ENCODE data around the gene ETNPPL.

Gene ETNPPL

DNA sequence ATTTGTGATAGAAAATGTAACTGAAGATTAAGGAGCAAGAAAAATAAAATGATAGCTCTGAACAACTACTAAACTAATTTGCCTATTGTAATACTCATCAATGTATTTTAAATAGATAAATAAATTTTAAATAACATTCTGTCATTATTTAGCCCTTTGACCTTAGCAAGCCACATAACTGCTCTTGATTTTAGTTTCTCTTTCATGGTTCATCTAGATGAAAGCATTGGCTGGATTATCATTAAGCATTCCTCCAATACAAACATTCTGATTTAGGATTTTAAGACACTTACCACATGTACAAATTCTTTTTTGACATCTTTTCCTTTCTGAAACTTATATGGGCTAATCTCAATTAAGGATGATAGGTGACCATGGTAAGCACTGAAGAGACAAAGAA, 8.5 kb downstream of the ETNPPL start:
- H3K27ac ChIP-seq (ENCODE audit: low read depth, low read length) = no peak overlapping the region
- no peaks in the 10 kb centered on the region for H3K4me1 ChIP-seq (ENCODE audit: insufficient read depth, low read length)
- H3K4me3 ChIP-seq (ENCODE audit: low read depth in 1 of 2, low read length in 2 of 2) = no peak overlapping the region
- peaks cover 0 to 4% of the 10 kb centered on the region in 2 donors for H3K27me3 ChIP-seq (ENCODE audit: control insufficient read depth in 1 of 2, insufficient read depth in 2 of 2, low read length in 2 of 2)
- H3K9me3 ChIP-seq (ENCODE audit: low read length) = no peaks in the 10 kb centered on the region
- H3K36me3 ChIP-seq (ENCODE audit: insufficient read depth, low read length) = no peaks in the 10 kb centered on the region
- H3K9ac ChIP-seq (ENCODE audit: low read length) = no peak overlapping the region

- Histone ChIP-seq H3K27me3 (ENCODE audit: control insufficient read depth in 1 of 2, insufficient read depth in 2 of 2, low read length in 2 of 2) (no peaks in the 10 kb centered on the region), H3K9ac (ENCODE audit: low read length) (no peak overlapping the region), H3K4me1 (ENCODE audit: insufficient read depth, low read length) (no peaks in the 10 kb centered on the region), H3K9me3 (ENCODE audit: low read length) (no peaks in the 10 kb centered on the region), H3K4me3 (ENCODE audit: low read depth in 1 of 2, low read length in 2 of 2) (no peak overlapping the region), H3K27ac (ENCODE audit: low read depth, low read length) (no peak overlapping the region), H3K36me3 (ENCODE audit: insufficient read depth, low read length) (no peaks in the 10 kb centered on the region)
These were observed 11.5 kb downstream of the ETNPPL start for GRCh38 chr4:108751321-108751720.

DNA sequence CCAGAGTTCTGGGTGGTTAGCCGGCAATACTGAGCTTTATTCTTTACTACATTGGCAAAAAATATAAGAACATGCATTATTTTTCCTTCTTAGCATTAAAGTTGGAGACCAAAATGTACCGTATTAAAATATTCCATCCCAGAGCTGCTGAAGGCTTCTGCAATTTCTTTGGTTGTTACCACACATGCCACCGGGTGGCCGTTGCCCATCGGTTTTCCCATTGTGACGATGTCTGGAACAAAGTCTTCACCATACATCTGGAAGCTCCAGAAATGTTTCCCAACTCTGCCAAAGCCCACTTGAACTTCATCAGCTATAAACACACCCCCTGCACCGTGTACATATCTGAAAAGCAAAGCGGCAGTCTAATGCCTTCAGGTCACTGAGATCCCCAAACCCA, 13.7 kb downstream of the ETNPPL start:
- Histone ChIP-seq H3K4me1 (ENCODE audit: insufficient read depth, low read length) (no peaks in the 10 kb centered on the region), H3K27me3 (ENCODE audit: control insufficient read depth in 1 of 2, insufficient read depth in 2 of 2, low read length in 2 of 2) (no peaks in the 10 kb centered on the region), H3K27ac (ENCODE audit: low read depth, low read length) (no peak overlapping the region), H3K9me3 (ENCODE audit: low read length) (no peaks in the 10 kb centered on the region), H3K4me3 (ENCODE audit: low read depth in 1 of 2, low read length in 2 of 2) (no peak overlapping the region), H3K36me3 (ENCODE audit: insufficient read depth, low read length) (no peaks in the 10 kb centered on the region), H3K9ac (ENCODE audit: low read length) (no peak overlapping the region)

DNA sequence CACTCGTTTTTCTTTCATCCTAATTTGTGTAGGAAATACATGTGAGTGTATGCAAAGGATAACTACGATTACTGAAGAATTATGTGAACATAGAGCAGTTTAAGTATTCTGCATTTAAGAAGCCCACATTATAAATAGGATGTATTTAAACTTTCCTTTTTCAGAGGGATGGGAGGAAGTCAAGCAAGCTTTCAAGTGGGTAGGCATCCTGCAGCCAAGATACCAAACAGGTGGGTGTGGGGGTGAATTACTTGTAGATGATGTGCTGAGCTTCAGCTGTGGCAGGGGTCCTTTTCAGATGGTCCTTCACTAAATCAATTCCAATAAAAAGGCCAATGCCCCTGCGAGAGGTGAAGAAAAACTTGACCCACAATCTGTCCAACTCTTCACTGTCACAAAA, 16.3 kb downstream of the ETNPPL start:
- Histone ChIP-seq H3K27me3 (ENCODE audit: control insufficient read depth in 1 of 2, insufficient read depth in 2 of 2, low read length in 2 of 2) (no peaks in the 10 kb centered on the region), H3K36me3 (ENCODE audit: insufficient read depth, low read length) (no peaks in the 10 kb centered on the region), H3K9ac (ENCODE audit: low read length) (no peak overlapping the region), H3K27ac (ENCODE audit: low read depth, low read length) (no peak overlapping the region), H3K4me3 (ENCODE audit: low read depth in 1 of 2, low read length in 2 of 2) (no peak overlapping the region), H3K9me3 (ENCODE audit: low read length) (no peaks in the 10 kb centered on the region), H3K4me1 (ENCODE audit: insufficient read depth, low read length) (no peaks in the 10 kb centered on the region)

GRCh38 chr4:108744307-108744706, 18.5 kb downstream of the ETNPPL start:
- H3K9me3 ChIP-seq (ENCODE audit: low read length) = no peaks in the 10 kb centered on the region
- H3K27ac ChIP-seq (ENCODE audit: low read depth, low read length) = no peak overlapping the region
- no peak overlapping the region for H3K4me3 ChIP-seq (ENCODE audit: low read depth in 1 of 2, low read length in 2 of 2)
- H3K4me1 ChIP-seq (ENCODE audit: insufficient read depth, low read length) = no peaks in the 10 kb centered on the region
- no peaks in the 10 kb centered on the region for H3K27me3 ChIP-seq (ENCODE audit: control insufficient read depth in 1 of 2, insufficient read depth in 2 of 2, low read length in 2 of 2)
- no peak overlapping the region for H3K9ac ChIP-seq (ENCODE audit: low read length)
- H3K36me3 ChIP-seq (ENCODE audit: insufficient read depth, low read length) = no peaks in the 10 kb centered on the region

GRCh38 chr4:108742451-108743420, 20.1 kb downstream of the ETNPPL start:
- Histone ChIP-seq H3K27me3 (ENCODE audit: control insufficient read depth in 1 of 2, insufficient read depth in 2 of 2, low read length in 2 of 2) (no peaks in the 10 kb centered on the region), H3K9ac (ENCODE audit: low read length) (no peak overlapping the region), H3K9me3 (ENCODE audit: low read length) (no peaks in the 10 kb centered on the region), H3K4me1 (ENCODE audit: insufficient read depth, low read length) (no peaks in the 10 kb centered on the region), H3K36me3 (ENCODE audit: insufficient read depth, low read length) (no peaks in the 10 kb centered on the region), H3K27ac (ENCODE audit: low read depth, low read length) (no peak overlapping the region), H3K4me3 (ENCODE audit: low read depth in 1 of 2, low read length in 2 of 2) (no peak overlapping the region)

- Histone ChIP-seq H3K9me3 (ENCODE audit: low read length) (no peaks in the 10 kb centered on the region), H3K27ac (ENCODE audit: low read depth, low read length) (no peak overlapping the region), H3K36me3 (ENCODE audit: insufficient read depth, low read length) (no peaks in the 10 kb centered on the region), H3K4me1 (ENCODE audit: insufficient read depth, low read length) (no peaks in the 10 kb centered on the region), H3K27me3 (ENCODE audit: control insufficient read depth in 1 of 2, insufficient read depth in 2 of 2, low read length in 2 of 2) (no peaks in the 10 kb centered on the region), H3K4me3 (ENCODE audit: low read depth in 1 of 2, low read length in 2 of 2) (no peak overlapping the region), H3K9ac (ENCODE audit: low read length) (no peak overlapping the region)
These were observed 24.7 kb downstream of the ETNPPL start for GRCh38 chr4:108738003-108738706.

- H3K27me3 ChIP-seq (ENCODE audit: control insufficient read depth in 1 of 2, insufficient read depth in 2 of 2, low read length in 2 of 2) = no peaks in the 10 kb centered on the region
- no peak overlapping the region for H3K27ac ChIP-seq (ENCODE audit: low read depth, low read length)
- H3K4me1 ChIP-seq (ENCODE audit: insufficient read depth, low read length) = no peaks in the 10 kb centered on the region
- H3K9ac ChIP-seq (ENCODE audit: low read length) = no peak overlapping the region
- no peaks in the 10 kb centered on the region for H3K9me3 ChIP-seq (ENCODE audit: low read length)
- no peak overlapping the region for H3K4me3 ChIP-seq (ENCODE audit: low read depth in 1 of 2, low read length in 2 of 2)
- no peaks in the 10 kb centered on the region for H3K36me3 ChIP-seq (ENCODE audit: insufficient read depth, low read length)
These were observed 31.8 kb downstream of the ETNPPL start for GRCh38 chr4:108731006-108731405.

GRCh38 chr4:108730579-108730978, 32.3 kb downstream of the ETNPPL start:
- Histone ChIP-seq H3K9me3 (ENCODE audit: low read length) (no peaks in the 10 kb centered on the region), H3K27me3 (ENCODE audit: control insufficient read depth in 1 of 2, insufficient read depth in 2 of 2, low read length in 2 of 2) (no peaks in the 10 kb centered on the region), H3K4me1 (ENCODE audit: insufficient read depth, low read length) (no peaks in the 10 kb centered on the region), H3K36me3 (ENCODE audit: insufficient read depth, low read length) (no peaks in the 10 kb centered on the region), H3K4me3 (ENCODE audit: low read depth in 1 of 2, low read length in 2 of 2) (no peak overlapping the region), H3K9ac (ENCODE audit: low read length) (no peak overlapping the region), H3K27ac (ENCODE audit: low read depth, low read length) (no peak overlapping the region)

DNA sequence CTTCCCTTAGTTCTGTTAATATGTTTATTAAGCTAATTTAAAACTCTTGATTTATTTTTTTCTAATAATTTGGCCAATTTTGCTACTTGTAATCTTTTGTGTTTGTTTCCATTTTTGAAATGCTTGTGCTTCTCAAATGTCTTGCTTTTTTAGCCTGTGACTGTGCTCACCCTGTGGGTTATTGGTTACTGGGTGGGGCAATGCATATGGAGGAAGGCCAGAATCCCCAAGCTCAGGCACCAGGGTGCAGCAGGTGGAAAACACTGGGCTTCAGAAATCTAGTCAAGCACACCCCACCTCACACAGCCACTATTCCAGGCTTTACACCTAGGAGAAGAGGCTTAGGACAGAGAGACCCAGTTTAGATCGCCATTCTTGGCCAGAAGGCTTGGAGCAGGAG, 33.1 kb downstream of the ETNPPL start:
- Histone ChIP-seq H3K9ac (ENCODE audit: low read length) (no peak overlapping the region), H3K9me3 (ENCODE audit: low read length) (no peaks in the 10 kb centered on the region), H3K27ac (ENCODE audit: low read depth, low read length) (no peak overlapping the region), H3K36me3 (ENCODE audit: insufficient read depth, low read length) (no peaks in the 10 kb centered on the region), H3K4me1 (ENCODE audit: insufficient read depth, low read length) (no peaks in the 10 kb centered on the region), H3K27me3 (ENCODE audit: control insufficient read depth in 1 of 2, insufficient read depth in 2 of 2, low read length in 2 of 2) (no peaks in the 10 kb centered on the region), H3K4me3 (ENCODE audit: low read depth in 1 of 2, low read length in 2 of 2) (no peak overlapping the region)

GRCh38 chr4:108725457-108725856, 37.4 kb downstream of the ETNPPL start:
- no peaks in the 10 kb centered on the region for H3K27me3 ChIP-seq (ENCODE audit: control insufficient read depth in 1 of 2, insufficient read depth in 2 of 2, low read length in 2 of 2)
- no peak overlapping the region for H3K9ac ChIP-seq (ENCODE audit: low read length)
- no peaks in the 10 kb centered on the region for H3K9me3 ChIP-seq (ENCODE audit: low read length)
- H3K4me1 ChIP-seq (ENCODE audit: insufficient read depth, low read length) = no peaks in the 10 kb centered on the region
- no peak overlapping the region for H3K4me3 ChIP-seq (ENCODE audit: low read depth in 1 of 2, low read length in 2 of 2)
- no peak overlapping the region for H3K27ac ChIP-seq (ENCODE audit: low read depth, low read length)
- no peaks in the 10 kb centered on the region for H3K36me3 ChIP-seq (ENCODE audit: insufficient read depth, low read length)
